ENCODE data around the gene ABO. TPM values are rescaled to one million over a fixed set of nuclear protein-coding genes. Genes with fewer than 3 reads are reported as not detected.

The ABO gene
- total and polyA plus RNA-seq, 9 donors: 16.0 to 27.7 (median 21.1) TPM

- H3K27me3 ChIP-seq: no peaks in the 10 kb centered on the region
- no peak overlapping the region for H3K27ac ChIP-seq
- no peak overlapping the region for H3K4me3 ChIP-seq
- no peaks in the 10 kb centered on the region for H3K36me3 ChIP-seq
- no peaks in the 10 kb centered on the region for H3K4me1 ChIP-seq (ENCODE audit: insufficient read depth)
- intact Hi-C loops (cut with DNase I): no loop called here
- TF ChIP-seq POLR2A (IDR thresholded peaks at IDR 0.05): no peak
- TF ChIP-seq, protein P1, sequence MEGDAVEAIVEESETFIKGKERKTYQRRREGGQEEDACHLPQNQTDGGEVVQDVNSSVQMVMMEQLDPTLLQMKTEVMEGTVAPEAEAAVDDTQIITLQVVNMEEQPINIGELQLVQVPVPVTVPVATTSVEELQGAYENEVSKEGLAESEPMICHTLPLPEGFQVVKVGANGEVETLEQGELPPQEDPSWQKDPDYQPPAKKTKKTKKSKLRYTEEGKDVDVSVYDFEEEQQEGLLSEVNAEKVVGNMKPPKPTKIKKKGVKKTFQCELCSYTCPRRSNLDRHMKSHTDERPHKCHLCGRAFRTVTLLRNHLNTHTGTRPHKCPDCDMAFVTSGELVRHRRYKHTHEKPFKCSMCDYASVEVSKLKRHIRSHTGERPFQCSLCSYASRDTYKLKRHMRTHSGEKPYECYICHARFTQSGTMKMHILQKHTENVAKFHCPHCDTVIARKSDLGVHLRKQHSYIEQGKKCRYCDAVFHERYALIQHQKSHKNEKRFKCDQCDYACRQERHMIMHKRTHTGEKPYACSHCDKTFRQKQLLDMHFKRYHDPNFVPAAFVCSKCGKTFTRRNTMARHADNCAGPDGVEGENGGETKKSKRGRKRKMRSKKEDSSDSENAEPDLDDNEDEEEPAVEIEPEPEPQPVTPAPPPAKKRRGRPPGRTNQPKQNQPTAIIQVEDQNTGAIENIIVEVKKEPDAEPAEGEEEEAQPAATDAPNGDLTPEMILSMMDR (IDR thresholded peaks at IDR 0.05): no peak
- TF ChIP-seq EP300 (IDR thresholded peaks at IDR 0.05): no peak
- WGBS, 3 donors: 74 to 83% (median 79%) methylated on average over 5 of the region's 5 CpGs
- no peaks in the 10 kb centered on the region for H3K9me3 ChIP-seq
- no peak for DNase-seq
These were observed 5.4 kb upstream of the ABO start for GRCh38 chr9:133280392-133280791.

DNA sequence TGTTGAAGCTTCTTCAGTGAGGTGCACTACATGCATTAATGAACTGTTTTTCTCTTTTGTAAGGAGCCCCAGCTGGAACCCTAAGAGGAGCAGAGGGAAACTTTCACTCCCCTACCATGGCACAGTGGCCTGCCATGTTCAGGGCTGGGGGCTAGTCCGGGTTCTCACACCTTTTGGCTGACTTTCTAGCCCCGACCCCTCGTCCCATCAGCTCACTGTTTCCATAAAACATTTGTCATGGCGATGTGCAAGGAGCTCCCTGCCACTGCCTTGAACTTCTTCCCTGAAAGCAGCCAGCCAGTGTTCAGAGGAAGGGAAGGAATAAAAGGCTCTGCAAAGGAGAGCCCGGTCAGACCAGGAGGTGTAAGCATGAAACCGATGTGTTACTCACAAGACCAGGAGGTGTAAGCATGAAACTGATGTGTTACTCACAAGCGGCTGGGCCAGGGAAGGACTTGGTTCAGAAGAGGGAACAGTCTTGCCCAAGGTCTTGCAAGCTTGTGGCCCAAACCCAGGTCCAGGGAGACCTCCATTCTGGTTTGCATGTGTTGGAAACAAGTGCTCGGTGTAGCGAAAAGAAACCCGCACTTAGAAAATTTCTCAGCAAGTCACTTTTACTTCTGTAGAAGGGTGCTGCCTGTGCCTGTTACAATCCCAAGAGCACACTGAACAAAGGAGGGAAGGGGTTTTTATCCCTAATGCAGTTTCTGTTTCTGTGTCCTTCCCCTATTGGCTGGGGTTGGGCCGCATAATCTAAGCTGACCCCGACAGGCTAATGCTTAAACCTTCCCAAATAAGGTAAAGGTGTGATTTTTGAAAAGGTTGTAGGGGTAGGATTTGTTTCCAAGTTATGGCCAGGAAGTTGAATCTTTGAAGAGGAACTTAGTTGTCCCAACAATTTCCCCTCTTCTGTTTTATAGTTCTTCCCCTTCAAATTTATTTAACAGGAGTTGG lies 3.4 kb upstream of the ABO start:
- Histone ChIP-seq H3K4me3 (no peak overlapping the region), H3K36me3 (no peaks in the 10 kb centered on the region), H3K27ac (no peak overlapping the region), H3K4me1 (ENCODE audit: insufficient read depth) (no peaks in the 10 kb centered on the region), H3K9me3 (no peaks in the 10 kb centered on the region), H3K27me3 (no peaks in the 10 kb centered on the region)
- intact Hi-C loops (cut with DNase I): loop anchor here in 3 of 4 donors (5.0 to 10.0 kb wide), 3 partner anchors 41 to 94 kb away; no protein-coding TSS in a partner anchor
- TF ChIP-seq POLR2A (IDR thresholded peaks at IDR 0.05): no peak
- no peak for TF ChIP-seq EP300 (IDR thresholded peaks at IDR 0.05)
- TF ChIP-seq, protein P1 (IDR thresholded peaks at IDR 0.05): no peak
- 85 to 91% (median 90%) methylated on average over 12 of the region's 12 CpGs for WGBS, 3 donors
- no peak for DNase-seq

DNA sequence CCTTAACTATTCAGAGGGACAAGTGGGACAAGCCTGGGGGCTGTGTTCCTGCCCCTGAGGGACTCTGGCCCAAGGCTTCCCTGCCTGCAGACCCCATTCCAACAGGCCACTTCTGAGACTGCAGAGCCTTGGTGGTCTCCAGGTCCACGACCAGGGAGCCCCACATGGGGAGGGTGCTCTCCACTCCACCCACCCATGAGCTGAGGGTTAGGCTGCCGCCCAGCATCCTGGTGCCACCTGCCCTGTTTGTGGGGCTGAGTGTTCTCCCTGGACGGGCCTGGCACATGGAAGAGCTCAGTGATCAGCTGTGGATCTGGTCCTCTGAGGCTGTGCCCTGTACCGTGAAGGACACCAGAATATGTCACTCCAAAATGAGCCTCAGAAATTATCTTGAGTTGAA lies 2.5 kb upstream of the ABO start:
- TF ChIP-seq POLR2A (IDR thresholded peaks at IDR 0.05) (no peak), EP300 (IDR thresholded peaks at IDR 0.05) (no peak)
- TF ChIP-seq, protein P1 (IDR thresholded peaks at IDR 0.05): no peak
- peaks cover 3% of the 10 kb centered on the region for H3K4me1 ChIP-seq (ENCODE audit: insufficient read depth)
- no peaks in the 10 kb centered on the region for H3K36me3 ChIP-seq
- no peaks in the 10 kb centered on the region for H3K27me3 ChIP-seq
- no peak overlapping the region for H3K27ac ChIP-seq
- WGBS, 3 donors: 86 to 92% (median 88%) methylated on average over 4 of the region's 4 CpGs
- H3K9me3 ChIP-seq: no peaks in the 10 kb centered on the region
- no peak for DNase-seq
- H3K4me3 ChIP-seq: no peak overlapping the region
- intact Hi-C loops (cut with DNase I): loop anchor here in 3 of 4 donors (5.0 to 10.0 kb wide), 3 partner anchors 40 to 93 kb away; no protein-coding TSS in a partner anchor

- Histone ChIP-seq H3K27ac (no peak overlapping the region), H3K9me3 (no peaks in the 10 kb centered on the region), H3K4me3 (no peak overlapping the region), H3K36me3 (no peaks in the 10 kb centered on the region), H3K4me1 (ENCODE audit: insufficient read depth) (peaks cover 5% of the 10 kb centered on the region), H3K27me3 (no peaks in the 10 kb centered on the region)
- TF ChIP-seq, protein P1 (IDR thresholded peaks at IDR 0.05): no peak
- TF ChIP-seq EP300 (IDR thresholded peaks at IDR 0.05) (no peak), POLR2A (IDR thresholded peaks at IDR 0.05) (no peak)
- WGBS, 3 donors: 84 to 92% (median 88%) methylated on average over 9 of the region's 9 CpGs
- DNase-seq: no peak
- intact Hi-C loops (cut with DNase I): loop anchor here in 3 of 4 donors (5.0 to 10.0 kb wide), 3 partner anchors 40 to 92 kb away; no protein-coding TSS in a partner anchor
These were observed 1.9 kb upstream of the ABO start for GRCh38 chr9:133276923-133277322.

Measured in ovary (tissue), 9 donors.